Measurements from ENCODE around the gene IMPDH1.

The IMPDH1 gene

GRCh38 chr7:128447941-128448564, 38.3 kb upstream of the IMPDH1 start:
- H3K4me2 ChIP-seq (ENCODE audit: low read length): no peak overlapping the region
- no peak overlapping the region for H2AFZ ChIP-seq (ENCODE audit: low read depth, low read length)
- no peaks in the 10 kb centered on the region for H4K20me1 ChIP-seq (ENCODE audit: insufficient read depth, low read length)
- no peaks in the 10 kb centered on the region for H3K9me3 ChIP-seq (ENCODE audit: insufficient read depth, low read length)
- H3K9ac ChIP-seq (ENCODE audit: low read length): no peak overlapping the region
- no peak for TF ChIP-seq EZH2phosphoT487 (IDR thresholded peaks at IDR 0.05; ENCODE audit: low read depth)
- no peak for TF ChIP-seq CTCF (IDR thresholded peaks at IDR 0.05; ENCODE audit: low read depth, low read length)
- no peaks in the 10 kb centered on the region for H3K27me3 ChIP-seq (ENCODE audit: low read depth, low read length)
- peaks cover 40% of the 10 kb centered on the region for H3K4me1 ChIP-seq (ENCODE audit: low read length)
- no peak overlapping the region for H3K4me3 ChIP-seq (ENCODE audit: low read length)
- no peaks in the 10 kb centered on the region for H3K79me2 ChIP-seq (ENCODE audit: low read length)
- H3K27ac ChIP-seq (ENCODE audit: low read length): no peak overlapping the region
- H3K36me3 ChIP-seq (replicated peaks; ENCODE audit: low read depth, low read length): no peaks in the 10 kb centered on the region

- Histone ChIP-seq H3K9ac (ENCODE audit: low read length) (no peak overlapping the region), H3K36me3 (replicated peaks; ENCODE audit: low read depth, low read length) (no peaks in the 10 kb centered on the region), H3K27me3 (ENCODE audit: low read depth, low read length) (no peaks in the 10 kb centered on the region), H3K27ac (ENCODE audit: low read length) (no peak overlapping the region), H3K4me3 (ENCODE audit: low read length) (no peak overlapping the region), H2AFZ (ENCODE audit: low read depth, low read length) (no peak overlapping the region), H3K4me1 (ENCODE audit: low read length) (peaks cover 45% of the 10 kb centered on the region), H3K79me2 (ENCODE audit: low read length) (no peaks in the 10 kb centered on the region), H3K9me3 (ENCODE audit: insufficient read depth, low read length) (no peaks in the 10 kb centered on the region), H4K20me1 (ENCODE audit: insufficient read depth, low read length) (no peaks in the 10 kb centered on the region), H3K4me2 (ENCODE audit: low read length) (no peak overlapping the region)
- TF ChIP-seq CTCF (IDR thresholded peaks at IDR 0.05; ENCODE audit: low read depth, low read length): no peak
- no peak for TF ChIP-seq EZH2phosphoT487 (IDR thresholded peaks at IDR 0.05; ENCODE audit: low read depth)
Observed at GRCh38 chr7:128446306-128446705, 36.5 kb upstream of the IMPDH1 start.

- Histone ChIP-seq H3K27ac (ENCODE audit: low read length) (peak overlapping the region; percentile 73), H3K9me3 (ENCODE audit: insufficient read depth, low read length) (no peaks in the 10 kb centered on the region), H3K79me2 (ENCODE audit: low read length) (no peaks in the 10 kb centered on the region), H3K36me3 (replicated peaks; ENCODE audit: low read depth, low read length) (no peaks in the 10 kb centered on the region), H4K20me1 (ENCODE audit: insufficient read depth, low read length) (no peaks in the 10 kb centered on the region), H3K27me3 (ENCODE audit: low read depth, low read length) (no peaks in the 10 kb centered on the region), H3K4me2 (ENCODE audit: low read length) (peak overlapping the region; percentile 77), H2AFZ (ENCODE audit: low read depth, low read length) (peak overlapping the region; percentile 79), H3K4me3 (ENCODE audit: low read length) (peak overlapping the region; percentile 48), H3K9ac (ENCODE audit: low read length) (peak overlapping the region; percentile 54), H3K4me1 (ENCODE audit: low read length) (peaks cover 46% of the 10 kb centered on the region)
- no peak for TF ChIP-seq EZH2phosphoT487 (IDR thresholded peaks at IDR 0.05; ENCODE audit: low read depth)
- TF ChIP-seq CTCF (IDR thresholded peaks at IDR 0.05; ENCODE audit: low read depth, low read length): no peak
Observed at GRCh38 chr7:128443831-128444600, 34.2 kb upstream of the IMPDH1 start.

GRCh38 chr7:128442356-128442755, 32.6 kb upstream of the IMPDH1 start:
- Histone ChIP-seq H2AFZ (ENCODE audit: low read depth, low read length) (no peak overlapping the region), H3K4me2 (ENCODE audit: low read length) (peak overlapping the region; percentile 44; the same call in 1 of the 2 replicates), H3K4me3 (ENCODE audit: low read length) (0 out of 2 replicates have a peak overlapping the region, but pooled peaks have one; percentile 2), H3K9me3 (ENCODE audit: insufficient read depth, low read length) (no peaks in the 10 kb centered on the region), H3K36me3 (replicated peaks; ENCODE audit: low read depth, low read length) (no peaks in the 10 kb centered on the region), H3K27ac (ENCODE audit: low read length) (peak overlapping the region; percentile 36), H3K79me2 (ENCODE audit: low read length) (no peaks in the 10 kb centered on the region), H3K27me3 (ENCODE audit: low read depth, low read length) (no peaks in the 10 kb centered on the region), H3K9ac (ENCODE audit: low read length) (no peak overlapping the region), H4K20me1 (ENCODE audit: insufficient read depth, low read length) (no peaks in the 10 kb centered on the region), H3K4me1 (ENCODE audit: low read length) (peaks cover 63% of the 10 kb centered on the region)
- TF ChIP-seq EZH2phosphoT487 (IDR thresholded peaks at IDR 0.05; ENCODE audit: low read depth) (no peak), CTCF (IDR thresholded peaks at IDR 0.05; ENCODE audit: low read depth, low read length) (no peak)
